ENCODE results near the gene RAD51B.

RAD51B gene

GRCh38 chr14:68145036-68145435 lies 325.5 kb downstream of the RAD51B start:
- no peak for TF ChIP-seq CTCF (IDR thresholded peaks at IDR 0.05; ENCODE audit: low read depth, low read length)
- H3K4me3 ChIP-seq (ENCODE audit: low read depth, low read length), result no peak overlapping the region

GRCh38 chr14:68145539-68145938 lies 326.0 kb downstream of the RAD51B start:
- no peak overlapping the region for H3K4me3 ChIP-seq (ENCODE audit: low read depth, low read length)
- no peak for TF ChIP-seq CTCF (IDR thresholded peaks at IDR 0.05; ENCODE audit: low read depth, low read length)

GRCh38 chr14:68146818-68147217 lies 327.2 kb downstream of the RAD51B start:
- H3K4me3 ChIP-seq (ENCODE audit: low read depth, low read length), result no peak overlapping the region
- TF ChIP-seq CTCF (IDR thresholded peaks at IDR 0.05; ENCODE audit: low read depth, low read length), result no peak

GRCh38 chr14:68147303-68147702 lies 327.7 kb downstream of the RAD51B start:
- TF ChIP-seq CTCF (IDR thresholded peaks at IDR 0.05; ENCODE audit: low read depth, low read length), result no peak
- H3K4me3 ChIP-seq (ENCODE audit: low read depth, low read length), result no peak overlapping the region

- H3K4me3 ChIP-seq (ENCODE audit: low read depth, low read length), result no peak overlapping the region
- no peak for TF ChIP-seq CTCF (IDR thresholded peaks at IDR 0.05; ENCODE audit: low read depth, low read length)
Observed at GRCh38 chr14:68148276-68148675, 328.7 kb downstream of the RAD51B start.

GRCh38 chr14:68148763-68149162 lies 329.2 kb downstream of the RAD51B start:
- no peak overlapping the region for H3K4me3 ChIP-seq (ENCODE audit: low read depth, low read length)
- no peak for TF ChIP-seq CTCF (IDR thresholded peaks at IDR 0.05; ENCODE audit: low read depth, low read length)

GRCh38 chr14:68153275-68153674 lies 333.7 kb downstream of the RAD51B start:
- no peak overlapping the region for H3K4me3 ChIP-seq (ENCODE audit: low read depth, low read length)
- no peak for TF ChIP-seq CTCF (IDR thresholded peaks at IDR 0.05; ENCODE audit: low read depth, low read length)
